Astrocyte of the spinal cord (primary cell): ENCODE measurements around the gene SERPINB4.
"Not testable (repeated sequence)": the region's sequence is repeated elsewhere in the genome, so short reads cannot be mapped to it uniquely, and the experiment has no call there.

Experiments used
- DNase-seq: peaks from one replicate; pipeline ENCODE4 v3.0.0; 2011; ENCODE audit warnings: low read depth, low spot score
- H3K4me3 ChIP-seq: 2 replicates; pipeline ENCODE4 v1.5.1; 2011; ENCODE audit warnings: low read depth, mild to moderate bottlenecking, low read length, moderate library complexity
- in situ Hi-C: cut with HindIII; loops from 2 replicates; pipeline ENCODE4 v1.10.0; 2017; ENCODE audit warnings: low sequenced_read_pairs
- TF ChIP-seq, protein P1 (sequence below): IDR thresholded peaks from 2 replicates; pipeline ENCODE4 v1.5.1; 2012; ENCODE audit warnings: low read depth, mild to moderate bottlenecking, low read length, inconsistent platforms

The SERPINB4 gene

DNA sequence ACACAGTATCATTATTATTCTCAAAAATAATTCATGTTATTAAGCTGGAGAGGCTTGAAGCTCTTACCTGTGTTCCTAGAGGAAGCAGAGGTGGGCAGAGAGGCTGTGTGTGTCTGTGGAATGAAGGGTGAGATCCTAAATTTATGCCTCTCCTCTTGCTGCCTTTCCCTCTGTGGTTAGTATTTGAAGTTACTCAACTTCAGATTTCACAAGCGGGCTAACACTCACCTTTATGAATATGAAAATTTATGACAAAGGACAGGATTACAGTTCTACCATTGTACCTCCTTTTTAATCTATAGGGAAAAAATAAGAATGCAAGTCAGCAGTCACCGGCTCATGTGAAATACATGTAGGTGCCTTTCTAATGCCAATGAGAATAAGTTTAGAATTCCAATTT is at the start of gene SERPINB4:
Gene SERPINB4 (minus strand): TSS at position 115 of the 400 bp plus-strand sequence. CDS start 679 bp downstream, outside the sequence.
- in situ Hi-C loops, DNase-seq, H3K4me3 ChIP-seq: not testable (repeated sequence)

DNA sequence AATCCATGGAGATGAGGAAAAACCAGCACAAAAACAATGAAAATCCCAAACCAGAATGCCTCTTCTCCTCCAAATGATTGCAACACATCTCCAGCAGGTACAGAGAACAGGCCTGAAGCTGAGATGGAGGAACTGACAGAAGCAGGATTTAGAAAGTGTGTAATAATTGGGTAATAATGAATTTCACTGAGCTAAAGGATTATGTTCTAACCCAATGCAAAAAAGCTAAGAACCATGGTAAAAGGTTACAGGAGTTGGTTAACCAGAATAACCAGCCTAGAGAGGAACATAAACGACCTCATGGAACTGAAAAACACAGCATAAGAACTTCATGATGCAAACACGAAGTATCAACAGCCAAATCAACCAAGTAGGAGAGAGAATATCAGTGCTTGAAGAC is 45.0 kb upstream of the SERPINB4 start:
- DNase-seq, result no peak
- no peak overlapping the region for H3K4me3 ChIP-seq
- in situ Hi-C loops, result no loop called here
- TF ChIP-seq, protein P1, sequence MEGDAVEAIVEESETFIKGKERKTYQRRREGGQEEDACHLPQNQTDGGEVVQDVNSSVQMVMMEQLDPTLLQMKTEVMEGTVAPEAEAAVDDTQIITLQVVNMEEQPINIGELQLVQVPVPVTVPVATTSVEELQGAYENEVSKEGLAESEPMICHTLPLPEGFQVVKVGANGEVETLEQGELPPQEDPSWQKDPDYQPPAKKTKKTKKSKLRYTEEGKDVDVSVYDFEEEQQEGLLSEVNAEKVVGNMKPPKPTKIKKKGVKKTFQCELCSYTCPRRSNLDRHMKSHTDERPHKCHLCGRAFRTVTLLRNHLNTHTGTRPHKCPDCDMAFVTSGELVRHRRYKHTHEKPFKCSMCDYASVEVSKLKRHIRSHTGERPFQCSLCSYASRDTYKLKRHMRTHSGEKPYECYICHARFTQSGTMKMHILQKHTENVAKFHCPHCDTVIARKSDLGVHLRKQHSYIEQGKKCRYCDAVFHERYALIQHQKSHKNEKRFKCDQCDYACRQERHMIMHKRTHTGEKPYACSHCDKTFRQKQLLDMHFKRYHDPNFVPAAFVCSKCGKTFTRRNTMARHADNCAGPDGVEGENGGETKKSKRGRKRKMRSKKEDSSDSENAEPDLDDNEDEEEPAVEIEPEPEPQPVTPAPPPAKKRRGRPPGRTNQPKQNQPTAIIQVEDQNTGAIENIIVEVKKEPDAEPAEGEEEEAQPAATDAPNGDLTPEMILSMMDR, result no peak

DNA sequence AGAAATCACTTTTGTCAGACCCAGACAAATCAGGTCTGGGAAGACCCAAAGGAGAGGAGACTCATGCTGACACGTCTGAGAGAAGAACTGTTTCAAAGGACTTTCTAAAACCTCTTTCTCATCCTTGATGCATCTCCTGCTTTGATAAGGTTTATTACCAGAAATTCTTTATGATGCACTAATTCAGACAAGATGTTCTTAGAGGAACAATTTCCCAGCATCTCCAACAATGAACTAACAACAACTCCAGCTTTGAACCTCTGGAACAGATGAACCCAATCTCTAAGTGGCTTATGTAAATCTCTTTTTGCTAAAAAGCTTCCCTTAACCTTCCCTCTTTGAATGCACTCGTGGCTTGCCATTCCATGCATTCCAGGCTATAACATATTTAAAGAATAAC is 42.8 kb upstream of the SERPINB4 start:
- H3K4me3 ChIP-seq, result no peak overlapping the region
- in situ Hi-C loops, result no loop called here
- no peak for DNase-seq
- TF ChIP-seq, protein P1, result no peak

DNA sequence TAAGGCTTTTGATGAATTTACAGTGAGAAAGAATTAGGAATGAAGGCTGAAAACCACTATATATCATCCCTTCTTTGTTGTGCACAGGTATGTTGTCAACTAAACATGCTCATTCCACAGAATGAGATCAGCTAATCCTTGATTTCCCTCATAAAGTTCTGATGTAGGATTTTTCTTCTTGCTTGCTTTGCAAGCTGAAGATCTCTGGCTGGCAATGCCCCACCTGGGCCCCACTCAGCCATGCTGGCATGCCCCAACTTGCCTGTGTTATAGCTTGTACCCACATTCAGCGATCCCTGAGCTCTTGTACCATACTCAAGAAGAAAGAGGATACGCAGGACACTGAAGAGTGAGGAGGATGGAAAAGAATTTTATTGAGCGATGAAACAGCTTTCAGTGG is 40.7 kb upstream of the SERPINB4 start:
- no peak for DNase-seq
- TF ChIP-seq, protein P1, result no peak
- in situ Hi-C loops, result no loop called here

DNA sequence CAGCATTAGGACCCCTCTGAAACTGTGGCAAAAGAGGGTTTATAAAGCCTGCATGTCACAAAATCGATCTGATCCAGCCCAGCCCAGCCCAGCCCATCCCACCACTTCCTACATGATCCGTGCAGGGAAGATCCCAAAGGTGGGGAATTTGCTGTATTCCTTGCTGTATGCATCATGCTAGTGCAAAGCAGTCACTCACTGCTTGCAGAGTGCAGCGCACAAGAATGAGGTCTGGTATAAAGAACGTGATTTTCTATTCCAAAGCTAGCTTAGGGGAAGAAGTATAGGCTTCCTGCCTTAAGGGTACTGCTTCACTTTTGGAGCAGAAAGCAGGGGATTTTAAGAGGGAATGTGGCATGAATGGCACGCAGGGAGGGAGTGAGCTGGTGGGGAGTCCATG is 39.8 kb upstream of the SERPINB4 start:
- H3K4me3 ChIP-seq, result no peak overlapping the region
- in situ Hi-C loops, result no loop called here
- TF ChIP-seq, protein P1, result no peak
- DNase-seq, result no peak

More for the DNA sequence above, 40.7 kb upstream of the SERPINB4 start:
- no peak overlapping the region for H3K4me3 ChIP-seq

DNA sequence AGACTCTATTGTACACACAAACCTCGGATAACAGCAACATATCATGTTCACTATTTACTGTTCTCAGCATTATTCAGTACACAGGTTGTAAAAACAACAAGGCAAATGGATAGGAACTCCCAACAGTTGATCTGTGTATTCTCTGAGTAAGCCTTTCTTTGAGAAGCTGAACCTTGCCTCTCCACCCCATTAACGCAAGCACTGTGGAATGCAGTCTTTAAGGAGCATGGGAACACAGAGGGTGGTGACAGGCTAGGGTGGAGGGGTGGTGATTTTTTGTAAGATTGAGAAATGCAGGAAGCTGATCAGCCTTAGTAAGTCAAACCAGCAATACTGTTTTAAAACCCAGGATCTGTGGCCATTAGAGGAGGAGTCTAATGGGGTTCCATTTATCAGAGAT is 39.1 kb upstream of the SERPINB4 start:
- H3K4me3 ChIP-seq, result no peak overlapping the region
- DNase-seq, result peak; percentile 85
- in situ Hi-C loops, result no loop called here
- TF ChIP-seq, protein P1, result no peak

DNA sequence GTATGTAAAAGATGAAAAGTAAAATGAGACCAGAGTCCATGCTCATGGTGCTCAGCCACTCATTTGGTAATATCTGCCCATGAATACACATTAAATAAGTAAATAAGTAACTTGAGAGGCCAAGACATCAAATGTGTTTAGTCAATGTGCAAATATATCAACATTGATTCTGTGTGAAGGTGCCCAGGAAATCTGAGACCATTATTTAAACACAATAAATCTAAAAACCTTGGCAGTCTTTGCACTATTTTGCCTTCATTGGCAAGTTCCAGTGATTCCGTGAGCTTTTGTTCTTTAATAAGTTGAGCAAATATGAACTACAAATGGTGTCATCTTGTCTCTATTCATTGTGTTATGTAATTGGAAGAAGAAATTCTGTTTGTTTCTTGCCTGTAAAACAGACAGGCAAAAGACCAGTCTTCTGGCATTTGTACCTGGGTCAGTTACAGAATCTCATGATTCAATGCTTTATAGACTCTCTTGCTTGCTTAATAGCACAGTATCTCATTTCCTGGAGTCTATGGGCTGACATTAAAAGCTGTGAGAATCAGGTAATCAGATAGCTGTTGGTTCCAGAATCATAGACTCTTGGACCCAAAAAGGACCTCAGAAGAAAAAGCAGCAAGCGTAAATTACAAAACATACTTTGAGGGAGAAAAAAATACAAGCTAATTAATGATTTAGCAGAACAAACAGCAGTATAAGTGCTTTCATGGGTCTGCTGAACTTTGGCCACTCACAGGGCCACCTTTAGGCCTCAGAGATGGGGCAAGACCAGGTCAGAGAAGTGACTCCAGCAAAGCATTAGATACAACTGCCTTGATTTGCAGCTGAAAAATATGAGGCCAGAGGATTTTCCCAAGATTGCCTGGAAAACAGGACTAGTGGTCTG is 37.6 kb upstream of the SERPINB4 start:
- H3K4me3 ChIP-seq, result no peak overlapping the region
- DNase-seq, result no peak
- in situ Hi-C loops, result no loop called here
- TF ChIP-seq, protein P1, result no peak
